Measurements from ENCODE around the gene ANKS3. TPM values are rescaled to one million over a fixed set of nuclear protein-coding genes. Genes with fewer than 3 reads are reported as not detected.

ANKS3 gene
- polyA plus RNA-seq, 1 donor (not counting 4 experiments of a cell fraction or from before 2014, with no cell fraction given) = 11.7 TPM

DNA sequence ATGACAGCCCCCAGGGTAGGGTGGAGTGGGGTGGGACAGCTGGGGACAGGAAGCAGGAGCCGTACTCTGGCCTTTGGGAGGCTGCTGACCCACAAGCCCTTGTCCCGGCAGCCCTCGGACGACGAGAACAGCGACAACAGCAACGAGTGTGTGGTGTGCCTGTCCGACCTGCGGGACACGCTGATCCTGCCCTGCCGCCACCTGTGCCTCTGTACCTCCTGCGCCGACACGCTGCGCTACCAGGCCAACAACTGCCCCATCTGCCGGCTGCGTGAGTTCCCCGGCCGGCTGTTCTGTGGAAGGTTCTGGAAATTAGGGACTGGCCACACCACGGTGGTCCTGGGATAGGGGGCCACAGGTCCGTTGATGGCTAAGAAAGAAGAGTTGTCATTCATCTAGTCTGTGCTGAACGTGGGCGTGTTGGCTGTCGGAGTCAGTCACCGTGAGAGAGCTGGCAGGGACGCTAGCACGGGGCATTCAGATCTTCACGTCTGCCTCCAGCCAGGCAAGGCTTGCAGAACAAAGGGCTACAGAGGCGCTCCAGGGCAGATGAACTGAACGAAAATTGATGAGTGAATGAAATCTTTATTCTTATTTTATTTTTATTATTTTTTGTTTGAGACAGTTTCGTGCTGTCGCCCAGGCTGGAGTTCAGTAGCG, 60.6 kb downstream of the ANKS3 start:
- Histone ChIP-seq H3K9ac (ENCODE audit: control insufficient read depth, extremely low read depth, insufficient read depth, low read length) (no peak overlapping the region), H3K79me2 (ENCODE audit: control insufficient read depth, insufficient read depth, low read length) (no peaks in the 10 kb centered on the region), H3K4me3 (ENCODE audit: control insufficient read depth in 2 of 3, extremely low read depth in 1 of 3, insufficient read depth in 2 of 3, low read depth in 1 of 3, low read length in 3 of 3) (no peak overlapping the region), H3K9me1 (ENCODE audit: control insufficient read depth, extremely low read depth, insufficient read depth, low read length) (no peaks in the 10 kb centered on the region), H3K4me1 (ENCODE audit: control insufficient read depth, extremely low read depth, insufficient read depth, low read length) (peaks cover 3% of the 10 kb centered on the region), H4K20me1 (ENCODE audit: control insufficient read depth, extremely low read depth, insufficient read depth, low read length) (no peaks in the 10 kb centered on the region), H2AFZ (ENCODE audit: control insufficient read depth, low read length) (no peak overlapping the region), H3K36me3 (ENCODE audit: control insufficient read depth in 2 of 2, extremely low read depth in 1 of 2, insufficient read depth in 2 of 2, low read length in 2 of 2) (peaks cover 5 to 20% of the 10 kb centered on the region in 2 experiments), H3K4me2 (ENCODE audit: control insufficient read depth, extremely low read depth, insufficient read depth, low read depth, low read length) (no peak overlapping the region), H3K27ac (ENCODE audit: control insufficient read depth, insufficient read depth, low read length) (no peak overlapping the region), H3K27me3 (ENCODE audit: control insufficient read depth, extremely low read depth, insufficient read depth, low read length) (no peaks in the 10 kb centered on the region), H3K9me3 (ENCODE audit: control insufficient read depth, low read depth, low read length) (no peaks in the 10 kb centered on the region)
- DNase-seq (ENCODE audit: low read depth, low spot score) (no peak), FAIRE-seq (no peak)
- dilution Hi-C loops (cut with MboI; ENCODE audit: extremely low pct_ligation_motif_present, low sequenced_read_pairs) = no loop called here
- TF ChIP-seq, protein P1, sequence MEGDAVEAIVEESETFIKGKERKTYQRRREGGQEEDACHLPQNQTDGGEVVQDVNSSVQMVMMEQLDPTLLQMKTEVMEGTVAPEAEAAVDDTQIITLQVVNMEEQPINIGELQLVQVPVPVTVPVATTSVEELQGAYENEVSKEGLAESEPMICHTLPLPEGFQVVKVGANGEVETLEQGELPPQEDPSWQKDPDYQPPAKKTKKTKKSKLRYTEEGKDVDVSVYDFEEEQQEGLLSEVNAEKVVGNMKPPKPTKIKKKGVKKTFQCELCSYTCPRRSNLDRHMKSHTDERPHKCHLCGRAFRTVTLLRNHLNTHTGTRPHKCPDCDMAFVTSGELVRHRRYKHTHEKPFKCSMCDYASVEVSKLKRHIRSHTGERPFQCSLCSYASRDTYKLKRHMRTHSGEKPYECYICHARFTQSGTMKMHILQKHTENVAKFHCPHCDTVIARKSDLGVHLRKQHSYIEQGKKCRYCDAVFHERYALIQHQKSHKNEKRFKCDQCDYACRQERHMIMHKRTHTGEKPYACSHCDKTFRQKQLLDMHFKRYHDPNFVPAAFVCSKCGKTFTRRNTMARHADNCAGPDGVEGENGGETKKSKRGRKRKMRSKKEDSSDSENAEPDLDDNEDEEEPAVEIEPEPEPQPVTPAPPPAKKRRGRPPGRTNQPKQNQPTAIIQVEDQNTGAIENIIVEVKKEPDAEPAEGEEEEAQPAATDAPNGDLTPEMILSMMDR (optimal IDR thresholded peaks at IDR 0.05 in 1 of 3, IDR thresholded peaks at IDR 0.05 in 1 of 3, conservative IDR thresholded peaks at IDR 0.05 in 1 of 3; ENCODE audit: extremely low read depth in 1 of 3, insufficient read depth in 2 of 3, low read length in 3 of 3) = no peak
- TF ChIP-seq EZH2 (IDR thresholded peaks at IDR 0.05; ENCODE audit: low read length) = no peak

DNA sequence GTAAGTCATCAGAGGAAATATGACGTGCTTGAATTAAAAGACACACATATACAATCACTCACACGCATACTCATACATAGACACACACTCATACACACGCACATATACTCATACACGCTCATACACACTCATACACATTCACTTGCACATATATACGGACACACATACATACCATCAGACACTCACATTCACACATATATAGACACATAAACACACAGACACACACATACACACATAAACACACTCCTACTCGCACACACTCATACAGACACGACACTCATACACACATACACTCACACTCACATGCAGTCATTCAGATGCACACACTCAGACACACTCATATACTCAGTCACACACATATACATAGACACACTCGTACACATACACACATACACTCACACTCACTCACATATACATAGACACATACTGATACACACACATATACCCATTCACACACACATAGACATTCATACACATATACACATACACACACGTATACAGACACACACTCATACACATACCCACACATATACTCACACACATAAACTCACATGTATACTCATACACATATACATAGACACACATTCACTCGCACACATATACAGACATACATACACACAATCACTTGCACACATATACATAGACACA, 65.6 kb downstream of the ANKS3 start:
- Histone ChIP-seq H3K9me1 (ENCODE audit: control insufficient read depth, extremely low read depth, insufficient read depth, low read length) (no peaks in the 10 kb centered on the region), H3K4me1 (ENCODE audit: control insufficient read depth, extremely low read depth, insufficient read depth, low read length) (peaks cover 14% of the 10 kb centered on the region), H3K4me3 (ENCODE audit: control insufficient read depth in 2 of 3, extremely low read depth in 1 of 3, insufficient read depth in 2 of 3, low read depth in 1 of 3, low read length in 3 of 3) (no peak overlapping the region), H4K20me1 (ENCODE audit: control insufficient read depth, extremely low read depth, insufficient read depth, low read length) (no peaks in the 10 kb centered on the region), H3K36me3 (ENCODE audit: control insufficient read depth in 2 of 2, extremely low read depth in 1 of 2, insufficient read depth in 2 of 2, low read length in 2 of 2) (peaks cover 9 to 37% of the 10 kb centered on the region in 2 experiments), H3K9ac (ENCODE audit: control insufficient read depth, extremely low read depth, insufficient read depth, low read length) (no peak overlapping the region), H2AFZ (ENCODE audit: control insufficient read depth, low read length) (no peak overlapping the region), H3K27me3 (ENCODE audit: control insufficient read depth, extremely low read depth, insufficient read depth, low read length) (no peaks in the 10 kb centered on the region), H3K4me2 (ENCODE audit: control insufficient read depth, extremely low read depth, insufficient read depth, low read depth, low read length) (no peak overlapping the region), H3K79me2 (ENCODE audit: control insufficient read depth, insufficient read depth, low read length) (no peaks in the 10 kb centered on the region), H3K27ac (ENCODE audit: control insufficient read depth, insufficient read depth, low read length) (no peak overlapping the region), H3K9me3 (ENCODE audit: control insufficient read depth, low read depth, low read length) (no peaks in the 10 kb centered on the region)
- no peak for DNase-seq (ENCODE audit: low read depth, low spot score)
- no peak for FAIRE-seq
- TF ChIP-seq EZH2 (IDR thresholded peaks at IDR 0.05; ENCODE audit: low read length) = no peak
- TF ChIP-seq, protein P1 (optimal IDR thresholded peaks at IDR 0.05 in 1 of 3, IDR thresholded peaks at IDR 0.05 in 1 of 3, conservative IDR thresholded peaks at IDR 0.05 in 1 of 3; ENCODE audit: extremely low read depth in 1 of 3, insufficient read depth in 2 of 3, low read length in 3 of 3) = no peak
- dilution Hi-C loops (cut with MboI; ENCODE audit: extremely low pct_ligation_motif_present, low sequenced_read_pairs) = no loop called here

Data from keratinocyte (primary cell).